WTC11 (cell line): ENCODE measurements around the gene ZFAND6. TPM values are rescaled to one million over a fixed set of nuclear protein-coding genes. Genes with fewer than 3 reads are reported as not detected.
"Not testable (repeated sequence)": the region's sequence is repeated elsewhere in the genome, so short reads cannot be mapped to it uniquely, and the experiment has no call there.

ENCODE experiments used
- ATAC-seq: fragments of 200-7000 bp; cut with Tn5 transposase; 2 replicates; pipeline ENCODE4 v1.10.0; 2021; ENCODE audit warnings: mild to moderate bottlenecking, moderate library complexity
- CTCF ChIA-PET: fragments of 300-600 bp; sonication (Branson Sonifier 250); formaldehyde crosslinking; loops from one replicate; lab custom pipeline; 2021; ENCODE audit warnings: antibody characterized with exemption; lab: Charles Lee
- POLR2A ChIA-PET: fragments of 350-600 bp; sonication (Branson Sonifier 250); formaldehyde crosslinking; loops from one replicate; lab custom pipeline; 2021; ENCODE audit warnings: antibody characterized with exemption; lab: Charles Lee
- DNase-seq: peaks from one replicate; pipeline ENCODE4 v3.0.0; 2021; ENCODE audit warnings: low spot score
- H3K27ac Mint-ChIP-seq: 2 replicates; pipeline ENCODE4 v1.8.0; 2021; ENCODE audit warnings: mixed read lengths
- H3K27me3 Mint-ChIP-seq: 2 replicates; pipeline ENCODE4 v1.8.0; 2021; ENCODE audit warnings: low read depth, mild to moderate bottlenecking, moderate library complexity, mixed read lengths
- H3K36me3 Mint-ChIP-seq: 2 replicates; pipeline ENCODE4 v1.8.0; 2021; ENCODE audit warnings: mixed read lengths
- H3K4me1 Mint-ChIP-seq: 2 replicates; pipeline ENCODE4 v1.8.0; 2022; ENCODE audit warnings: mixed read lengths
- H3K4me3 Mint-ChIP-seq: 2 replicates; pipeline ENCODE4 v1.8.0; 2021; ENCODE audit warnings: mild to moderate bottlenecking, moderate library complexity, mixed read lengths
- H3K9me3 Mint-ChIP-seq: 2 replicates; pipeline ENCODE4 v1.8.0; 2021; ENCODE audit warnings: mixed read lengths
- ARID4B ChIP-seq: sonication (generic); formaldehyde crosslinking; IDR thresholded peaks from 2 replicates; pipeline ENCODE4 v1.8.0; 2023; ENCODE audit warnings: missing genetic modification reagents, mild to moderate bottlenecking, borderline replicate concordance
- ATF6 ChIP-seq: sonication (generic); formaldehyde crosslinking; IDR thresholded peaks from 2 replicates; pipeline ENCODE4 v1.8.1; 2023; ENCODE audit warnings: mild to moderate bottlenecking, missing genetic modification reagents
- CBFB ChIP-seq: sonication (generic); formaldehyde crosslinking; IDR thresholded peaks from 2 replicates; pipeline ENCODE4 v1.8.1; 2022; ENCODE audit warnings: mild to moderate bottlenecking, low read depth, missing genetic modification reagents
- CREB1 ChIP-seq: sonication (generic); formaldehyde crosslinking; IDR thresholded peaks from 2 replicates; pipeline ENCODE4 v1.8.0; 2023; ENCODE audit warnings: mild to moderate bottlenecking, missing genetic modification reagents
- E2F1 ChIP-seq: sonication (generic); formaldehyde crosslinking; IDR thresholded peaks from 2 replicates; pipeline ENCODE4 v1.8.0; 2022; ENCODE audit warnings: mild to moderate bottlenecking, missing genetic modification reagents
- E2F4 ChIP-seq: sonication (generic); formaldehyde crosslinking; IDR thresholded peaks from 2 replicates; pipeline ENCODE4 v1.8.1; 2022; ENCODE audit warnings: low read depth, mild to moderate bottlenecking, moderate library complexity, missing genetic modification reagents, borderline replicate concordance
- FOXP4 ChIP-seq: sonication (generic); formaldehyde crosslinking; IDR thresholded peaks from 2 replicates; pipeline ENCODE4 v1.8.0; 2022; ENCODE audit warnings: mild to moderate bottlenecking, missing genetic modification reagents
- IRF2 ChIP-seq: sonication (generic); formaldehyde crosslinking; IDR thresholded peaks from 2 replicates; pipeline ENCODE4 v1.8.0; 2022; ENCODE audit warnings: low read depth, missing genetic modification reagents, borderline replicate concordance
- JAZF1 ChIP-seq: fragments of 250-450 bp; sonication (Bioruptor Pico); IDR thresholded peaks from 2 replicates; pipeline ENCODE4 v1.9.0; 2021; ENCODE audit warnings: moderate library complexity, mild to moderate bottlenecking, inconsistent platforms
- KAT7 ChIP-seq: sonication (generic); formaldehyde crosslinking; IDR thresholded peaks from 2 replicates; pipeline ENCODE4 v1.8.1; 2023; ENCODE audit warnings: missing genetic modification reagents, mild to moderate bottlenecking, borderline replicate concordance
- MAX ChIP-seq: sonication (generic); formaldehyde crosslinking; IDR thresholded peaks from 2 replicates; pipeline ENCODE4 v1.8.0; 2022; ENCODE audit warnings: mild to moderate bottlenecking, missing genetic modification reagents
- NFE2L1 ChIP-seq: sonication (generic); formaldehyde crosslinking; IDR thresholded peaks from 2 replicates; pipeline ENCODE4 v1.8.1; 2023; ENCODE audit warnings: missing genetic modification reagents
- SMAD3 ChIP-seq: sonication (generic); formaldehyde crosslinking; IDR thresholded peaks from 2 replicates; pipeline ENCODE4 v1.8.0; 2022; ENCODE audit warnings: missing genetic modification reagents, mild to moderate bottlenecking, borderline replicate concordance
- USF2 ChIP-seq: sonication (generic); formaldehyde crosslinking; IDR thresholded peaks from 2 replicates; pipeline ENCODE4 v1.8.1; 2023; ENCODE audit warnings: mild to moderate bottlenecking, missing genetic modification reagents, moderate library complexity
- ZNF263 ChIP-seq: sonication (generic); formaldehyde crosslinking; IDR thresholded peaks from 2 replicates; pipeline ENCODE4 v1.8.1; 2022; ENCODE audit warnings: low read depth, mild to moderate bottlenecking, moderate library complexity, missing genetic modification reagents
- ZNF317 ChIP-seq: sonication (generic); formaldehyde crosslinking; IDR thresholded peaks from 2 replicates; pipeline ENCODE4 v1.8.1; 2023; ENCODE audit warnings: low read depth, mild to moderate bottlenecking, moderate library complexity, missing genetic modification reagents, borderline replicate concordance
- total RNA-seq: library from RNA; stranded (reverse); gene quantifications from 3 replicates; pipeline ENCODE4 v1.2.3, GENCODE V29; 2021

The ZFAND6 gene
- total RNA-seq, 1 experiment from 2014 or later: 114 TPM

GRCh38 chr15:80058851-80059785 is at the start of gene ZFAND6 (continued):
- TF ChIP-seq E2F4 (CRISPR knock-in tag) (no peak), SMAD3 (0 out of 2 replicates have a peak, but pooled peaks have one; percentile 65), FOXP4 (CRISPR knock-in tag) (no peak), ZNF263 (CRISPR knock-in tag) (no peak)

- POLR2A ChIA-PET: no interaction called here
- Mint-ChIP-seq H3K4me1 (peaks cover 16% of the 10 kb centered on the region), H3K27ac (no peak overlapping the region), H3K9me3 (peaks cover 10% of the 10 kb centered on the region), H3K27me3 (no peaks in the 10 kb centered on the region), H3K4me3 (no peak overlapping the region), H3K36me3 (no peaks in the 10 kb centered on the region)
- ATAC-seq: no peak
- CTCF ChIA-PET: no interaction called here
- DNase-seq: no peak
- TF ChIP-seq CREB1 (no peak), USF2 (CRISPR knock-in tag) (no peak), CBFB (CRISPR knock-in tag) (no peak), ATF6 (CRISPR knock-in tag) (no peak), IRF2 (no peak), E2F1 (CRISPR knock-in tag) (no peak)
These were observed 49.3 kb upstream of the ZFAND6 start for GRCh38 chr15:80010131-80010673.

- H3K27me3 Mint-ChIP-seq, CTCF ChIA-PET, H3K4me3 Mint-ChIP-seq, H3K27ac Mint-ChIP-seq, H3K36me3 Mint-ChIP-seq, DNase-seq, POLR2A ChIA-PET, ATAC-seq: not testable (repeated sequence)
- peaks cover 16% of the 10 kb centered on the region for H3K4me1 Mint-ChIP-seq
- peaks cover 14% of the 10 kb centered on the region for H3K9me3 Mint-ChIP-seq
These were observed 48.4 kb upstream of the ZFAND6 start for GRCh38 chr15:80011041-80011523.

- peaks cover 14% of the 10 kb centered on the region for H3K9me3 Mint-ChIP-seq
- ChIA-PET CTCF (no interaction called here), POLR2A (no interaction called here)
- peaks cover 12% of the 10 kb centered on the region for H3K4me1 Mint-ChIP-seq
- H3K4me3 Mint-ChIP-seq: no peak overlapping the region
- DNase-seq: no peak
- TF ChIP-seq ARID4B (CRISPR knock-in tag) (no peak), KAT7 (CRISPR knock-in tag) (no peak), NFE2L1 (CRISPR knock-in tag) (no peak), JAZF1 (CRISPR knock-in tag) (no peak), ZNF317 (CRISPR knock-in tag) (no peak), MAX (CRISPR knock-in tag) (no peak)
- TF ChIP-seq, all 79 proteins: peak for 0
- Mint-ChIP-seq H3K27ac (no peak overlapping the region), H3K27me3 (no peaks in the 10 kb centered on the region), H3K36me3 (no peaks in the 10 kb centered on the region; the same call in 1 of the 2 replicates)
- no peak for ATAC-seq
These were observed 47.9 kb upstream of the ZFAND6 start for GRCh38 chr15:80011596-80011995.
